ENCODE results near the gene EFNA4. TPM values are rescaled to one million over a fixed set of nuclear protein-coding genes. Genes with fewer than 3 reads are reported as not detected.

Gene EFNA4
- total RNA-seq, 1 experiment from 2014 or later: 9.8 TPM

DNA sequence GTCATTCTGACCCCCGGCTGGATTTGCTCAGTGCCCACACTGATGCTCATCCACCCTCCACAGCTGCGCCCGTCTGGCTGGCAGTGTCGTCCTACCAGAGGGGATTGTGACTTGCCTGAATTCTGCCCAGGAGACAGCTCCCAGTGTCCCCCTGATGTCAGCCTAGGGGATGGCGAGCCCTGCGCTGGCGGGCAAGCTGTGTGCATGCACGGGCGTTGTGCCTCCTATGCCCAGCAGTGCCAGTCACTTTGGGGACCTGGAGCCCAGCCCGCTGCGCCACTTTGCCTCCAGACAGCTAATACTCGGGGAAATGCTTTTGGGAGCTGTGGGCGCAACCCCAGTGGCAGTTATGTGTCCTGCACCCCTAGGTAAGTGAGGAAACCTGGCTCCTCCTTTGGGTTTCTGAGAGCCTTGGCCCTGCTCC lies 5.7 kb upstream of the EFNA4 start:
- Histone ChIP-seq H4K20me1 (ENCODE audit: insufficient read depth) (no peaks in the 10 kb centered on the region), H3K4me2 (ENCODE audit: low read length) (no peak overlapping the region), H2AFZ (ENCODE audit: low read depth, low read length, poor library complexity, severe bottlenecking) (no peak overlapping the region), H3K9me2 (ENCODE audit: insufficient read depth) (no peaks in the 10 kb centered on the region), H3K36me3 (ENCODE audit: control insufficient read depth in 1 of 2, insufficient read depth in 2 of 2, low read length in 2 of 2) (peaks cover 30 to 42% of the 10 kb centered on the region in 2 experiments), H3K79me2 (ENCODE audit: insufficient read depth, low read length) (peaks cover 23% of the 10 kb centered on the region; the same call in 1 of the 2 replicates), H3K9ac (ENCODE audit: low read length) (no peak overlapping the region), H3K4me3 (replicated peaks in 1 of 2; ENCODE audit: low read depth in 1 of 2, low read length in 2 of 2) (no peak overlapping the region), H3K27ac (ENCODE audit: low read depth, low read length) (no peak overlapping the region), H3K4me1 (ENCODE audit: control insufficient read depth in 1 of 2, insufficient read depth in 2 of 2, low read length in 2 of 2) (peaks cover 12 to 24% of the 10 kb centered on the region in 2 experiments), H3K27me3 (ENCODE audit: insufficient read depth, low read length) (no peaks in the 10 kb centered on the region), H3K9me3 (ENCODE audit: control insufficient read depth in 1 of 2, insufficient read depth in 1 of 2, low read depth in 1 of 2, low read length in 2 of 2) (no peaks in the 10 kb centered on the region)
- intact Hi-C loops (cut with micrococcal nuclease): no loop called here
- ChIA-PET RAD21 (ENCODE audit: low non-redundant PET in 1 of 2, low total read pairs in 2 of 2, uncharacterized antibody in 2 of 2, unreplicated experiment in 2 of 2) (no interaction called here), POLR2A (no interaction called here), CTCF (interaction anchor here (1.0 to 1.3 kb wide), 2 partner anchors 27 to 65 kb away, joined by 4 read pairs; partner anchors contain the start of gene LENEP)
- ATAC-seq (peak; percentile 21; the same call in 1 of the 2 replicates), DNase-seq (ENCODE audit: low read depth, low spot score) (no peak)
- TF ChIP-seq CTCF (IDR thresholded peaks at IDR 0.05 in 2 of 3, conservative IDR thresholded peaks at IDR 0.05 in 1 of 3; ENCODE audit: borderline replicate concordance in 1 of 3, insufficient read depth in 1 of 3, low read depth in 2 of 3, low read length in 2 of 3): peak in 2 of 3 experiments; percentile 39 to 55; a peak in 4 of 6 replicates
- TF ChIP-seq ELF1 (IDR thresholded peaks at IDR 0.05; ENCODE audit: borderline replicate concordance, low read depth): no peak
- no TSS peak for BruUV-seq (replicated peaks)

DNA sequence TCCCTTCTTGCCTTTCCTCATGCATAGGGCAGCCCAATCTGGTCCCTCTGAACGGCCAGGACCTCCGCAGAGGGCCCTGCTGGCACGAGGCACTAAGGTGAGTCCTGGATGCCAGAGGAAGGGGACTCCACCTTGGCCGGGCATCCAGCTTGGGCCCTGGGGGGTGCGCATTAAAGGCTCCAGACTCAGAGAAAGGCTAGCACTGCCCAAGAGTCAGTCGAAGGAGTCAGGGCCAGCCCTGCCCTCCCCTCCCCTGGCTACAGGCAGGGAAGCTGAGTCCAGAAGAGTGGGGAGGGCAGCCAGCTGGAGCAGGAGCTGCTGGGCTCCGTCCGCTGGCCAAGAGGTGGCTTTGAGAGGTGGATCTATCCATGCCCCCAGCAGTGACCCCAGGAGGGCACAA lies 2.8 kb upstream of the EFNA4 start:
- H3K9me3 ChIP-seq (ENCODE audit: control insufficient read depth in 1 of 2, insufficient read depth in 1 of 2, low read depth in 1 of 2, low read length in 2 of 2): no peaks in the 10 kb centered on the region
- H3K9me2 ChIP-seq (ENCODE audit: insufficient read depth): no peaks in the 10 kb centered on the region
- H3K36me3 ChIP-seq (ENCODE audit: control insufficient read depth in 1 of 2, insufficient read depth in 2 of 2, low read length in 2 of 2): peaks cover 17 to 32% of the 10 kb centered on the region in 2 experiments
- POLR2A ChIA-PET: interaction anchor here (1.4 kb wide), 1 partner anchor 15 kb away, joined by 5 read pairs; no protein-coding TSS in a partner anchor
- H4K20me1 ChIP-seq (ENCODE audit: insufficient read depth): no peaks in the 10 kb centered on the region
- TF ChIP-seq POLR2A (IDR thresholded peaks at IDR 0.05; ENCODE audit: borderline replicate concordance, extremely low read depth, insufficient read depth, insufficient read length) (no peak), REST (IDR thresholded peaks at IDR 0.05; ENCODE audit: low read depth) (no peak), YY1 (IDR thresholded peaks at IDR 0.05; ENCODE audit: extremely low read depth, insufficient replicate concordance, low read depth, low read length) (no peak), CEBPB (IDR thresholded peaks at IDR 0.05; ENCODE audit: low read depth) (no peak), CBX3 (IDR thresholded peaks at IDR 0.05; ENCODE audit: low read depth) (no peak), EZH2phosphoT487 (IDR thresholded peaks at IDR 0.05; ENCODE audit: borderline replicate concordance) (no peak), RAD21 (IDR thresholded peaks at IDR 0.05; ENCODE audit: low read depth) (no peak), POLR2AphosphoS5 (IDR thresholded peaks at IDR 0.05; ENCODE audit: low read depth, low read length) (no peak), SP1 (IDR thresholded peaks at IDR 0.05; ENCODE audit: low read depth) (no peak)
- H3K4me2 ChIP-seq (ENCODE audit: low read length): no peak overlapping the region
- no peak overlapping the region for H2AFZ ChIP-seq (ENCODE audit: low read depth, low read length, poor library complexity, severe bottlenecking)
- H3K9ac ChIP-seq (ENCODE audit: low read length): no peak overlapping the region
- H3K27me3 ChIP-seq (ENCODE audit: insufficient read depth, low read length): no peaks in the 10 kb centered on the region
- CTCF ChIA-PET: interaction anchor here (1.0 to 2.1 kb wide), 8 partner anchors 8 to 123 kb away, joined by 3 to 21 read pairs (median 6); partner anchors contain the start of genes ADAM15 and PBXIP1
- H3K4me3 ChIP-seq (replicated peaks in 1 of 2; ENCODE audit: low read depth in 1 of 2, low read length in 2 of 2): no peak overlapping the region
- no peak overlapping the region; the same call in 1 of the 2 replicates for H3K27ac ChIP-seq (ENCODE audit: low read depth, low read length)
- peaks cover 21 to 35% of the 10 kb centered on the region in 2 experiments for H3K4me1 ChIP-seq (ENCODE audit: control insufficient read depth in 1 of 2, insufficient read depth in 2 of 2, low read length in 2 of 2)
- H3K79me2 ChIP-seq (ENCODE audit: insufficient read depth, low read length): peaks cover 7% of the 10 kb centered on the region; the same call in 1 of the 2 replicates
- no peak for ATAC-seq
- BruUV-seq (replicated peaks): no TSS peak
- RAD21 ChIA-PET (ENCODE audit: low non-redundant PET in 1 of 2, low total read pairs in 2 of 2, uncharacterized antibody in 2 of 2, unreplicated experiment in 2 of 2): no interaction called here
- intact Hi-C loops (cut with micrococcal nuclease): loop anchor here (1.0 to 5.0 kb wide), 4 partner anchors 88 to 503 kb away; partner anchors contain the start of genes CKS1B, SHC1 and UBE2Q1
- no peak for DNase-seq (ENCODE audit: low read depth, low spot score)
